Measurements from ENCODE around the gene NFIB. TPM values are rescaled to one million over a fixed set of nuclear protein-coding genes. Genes with fewer than 3 reads are reported as not detected.
A peak's percentile ranks its signal among the peaks of the same experiment; 100 is the strongest.

NFIB gene
- total RNA-seq, 1 donor from 2014 or later = 11.6 TPM

- Histone ChIP-seq H3K4me3 (ENCODE audit: low read depth, low read length) (no peak overlapping the region), H3K27me3 (ENCODE audit: control insufficient read depth, insufficient read depth, low read length) (no peaks in the 10 kb centered on the region), H3K36me3 (ENCODE audit: control insufficient read depth, insufficient read depth, low read length) (no peaks in the 10 kb centered on the region)
- no peak for FAIRE-seq
- peak; percentile 29 for DNase-seq (ENCODE audit: low read depth)
- no peak for TF ChIP-seq CTCF (IDR thresholded peaks at IDR 0.05; ENCODE audit: insufficient read depth, low read length, severe bottlenecking)
Observed at GRCh38 chr9:14273696-14274121, 40.2 kb downstream of the NFIB start.

- DNase-seq (ENCODE audit: low read depth) = peak; percentile 15
- Histone ChIP-seq H3K27me3 (ENCODE audit: control insufficient read depth, insufficient read depth, low read length) (no peaks in the 10 kb centered on the region), H3K36me3 (ENCODE audit: control insufficient read depth, insufficient read depth, low read length) (no peaks in the 10 kb centered on the region), H3K4me3 (ENCODE audit: low read depth, low read length) (no peak overlapping the region)
- TF ChIP-seq CTCF (IDR thresholded peaks at IDR 0.05; ENCODE audit: insufficient read depth, low read length, severe bottlenecking) = no peak
- no peak for FAIRE-seq
Observed at GRCh38 chr9:14272927-14273528, 40.9 kb downstream of the NFIB start.

GRCh38 chr9:14271093-14271673 is 42.8 kb downstream of the NFIB start:
- FAIRE-seq (no peak), DNase-seq (ENCODE audit: low read depth) (peak; percentile 55)
- Histone ChIP-seq H3K36me3 (ENCODE audit: control insufficient read depth, insufficient read depth, low read length) (no peaks in the 10 kb centered on the region), H3K4me3 (ENCODE audit: low read depth, low read length) (no peak overlapping the region), H3K27me3 (ENCODE audit: control insufficient read depth, insufficient read depth, low read length) (no peaks in the 10 kb centered on the region)
- TF ChIP-seq CTCF (IDR thresholded peaks at IDR 0.05; ENCODE audit: insufficient read depth, low read length, severe bottlenecking) = no peak

DNA sequence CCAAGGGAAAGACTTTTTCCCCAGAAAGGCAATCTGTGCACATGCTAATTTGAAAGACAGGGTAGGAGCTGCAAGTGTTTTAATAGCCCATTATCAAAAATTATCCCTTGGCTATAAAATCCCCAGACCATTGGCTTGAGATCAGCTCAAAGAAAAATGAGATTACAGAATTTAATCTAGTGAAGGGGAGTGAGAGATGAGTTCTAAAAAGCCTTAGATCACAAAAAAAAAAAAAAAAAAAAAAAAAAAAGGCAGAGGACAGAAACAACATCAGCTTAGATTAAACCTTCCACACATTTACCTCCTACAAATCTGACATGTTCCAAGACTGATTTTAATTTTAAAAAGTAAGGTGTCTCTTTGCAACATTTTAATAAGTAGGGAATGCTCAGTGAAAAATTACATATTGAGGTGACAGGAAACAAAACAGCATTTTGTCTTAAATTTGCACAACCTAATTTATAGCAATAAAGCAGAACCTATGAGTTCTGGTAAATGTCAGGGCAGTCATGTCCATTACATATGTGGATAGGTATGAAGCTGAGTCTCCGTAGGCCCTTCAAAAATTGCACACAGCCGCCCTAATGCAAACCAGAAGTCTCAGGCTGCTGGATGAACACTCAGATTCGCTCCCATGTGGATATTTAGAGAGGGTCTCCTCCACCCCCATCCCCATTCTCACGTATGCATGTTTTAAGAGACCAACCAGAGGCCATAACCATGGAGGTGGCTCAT is 43.4 kb downstream of the NFIB start:
- FAIRE-seq = no peak
- no peaks in the 10 kb centered on the region for H3K27me3 ChIP-seq (ENCODE audit: control insufficient read depth, insufficient read depth, low read length)
- TF ChIP-seq CTCF (IDR thresholded peaks at IDR 0.05; ENCODE audit: insufficient read depth, low read length, severe bottlenecking) = no peak
- no peak for DNase-seq (ENCODE audit: low read depth)
- no peak overlapping the region for H3K4me3 ChIP-seq (ENCODE audit: low read depth, low read length)
- H3K36me3 ChIP-seq (ENCODE audit: control insufficient read depth, insufficient read depth, low read length) = no peaks in the 10 kb centered on the region

DNA sequence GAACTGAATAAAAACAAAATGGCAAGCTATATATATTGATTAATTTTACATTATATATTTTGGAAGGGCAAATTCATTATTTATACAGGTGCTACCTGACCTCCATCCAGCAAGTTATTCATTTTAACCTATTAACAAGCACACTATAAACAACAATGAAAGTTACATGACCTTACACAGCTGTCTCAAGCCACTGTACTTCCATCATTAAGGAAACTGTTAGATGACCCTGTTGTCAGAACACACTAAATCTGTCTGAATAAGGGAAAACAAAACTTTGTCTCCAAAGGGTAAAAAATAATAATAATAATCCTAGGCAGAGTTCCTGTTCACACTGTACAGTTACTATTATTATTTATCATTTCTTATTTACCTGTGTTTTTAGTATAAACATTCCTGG is 44.0 kb downstream of the NFIB start:
- Histone ChIP-seq H3K4me3 (ENCODE audit: low read depth, low read length) (no peak overlapping the region), H3K27me3 (ENCODE audit: control insufficient read depth, insufficient read depth, low read length) (no peaks in the 10 kb centered on the region), H3K36me3 (ENCODE audit: control insufficient read depth, insufficient read depth, low read length) (no peaks in the 10 kb centered on the region)
- FAIRE-seq = no peak
- no peak for TF ChIP-seq CTCF (IDR thresholded peaks at IDR 0.05; ENCODE audit: insufficient read depth, low read length, severe bottlenecking)
- no peak for DNase-seq (ENCODE audit: low read depth)

Data from bronchial epithelial cell (primary cell).